Activated naive CD4-positive, alpha-beta T cell treated with anti-CD3 and anti-CD28 coated beads, Interleukin-2, amount 50 U/mL, for 72 hours (primary cell): Measurements from ENCODE around the gene FNBP1. TPM values are rescaled to one million over a fixed set of nuclear protein-coding genes. Genes with fewer than 3 reads are reported as not detected.

ENCODE experiments used
- ATAC-seq, 2 donors: fragments of 150-1000 bp; cut with Tn5 transposase; 2 replicates each; pipeline ENCODE4 v1.10.0; 2021; ENCODE audit warnings: mild to moderate bottlenecking in 2 of 2, moderate library complexity in 2 of 2
- DNase-seq, 2 donors: peaks; one replicate each; pipeline ENCODE4 v3.0.0; 2021 to 2022; ENCODE audit warnings: low spot score in 2 of 2
- H3K27ac Mint-ChIP-seq, 2 donors: one replicate each; pipeline ENCODE4 v1.8.0; 2022; ENCODE audit warnings: mild to moderate bottlenecking in 2 of 2, mixed read lengths in 2 of 2
- H3K36me3 Mint-ChIP-seq, 2 donors: one replicate each; pipeline ENCODE4 v1.8.0; 2022; ENCODE audit warnings: mixed read lengths in 2 of 2
- H3K9me3 Mint-ChIP-seq, 2 donors: one replicate each; pipeline ENCODE4 v1.8.0; 2022; ENCODE audit warnings: mixed read lengths in 2 of 2
- total RNA-seq, 2 donors: library from RNA; stranded (reverse); gene quantifications; one replicate each; pipeline ENCODE4 v1.2.3, GENCODE V29; 2022

FNBP1 gene
- total RNA-seq, 2 donors from 2014 or later, result 183 to 199 TPM

DNA sequence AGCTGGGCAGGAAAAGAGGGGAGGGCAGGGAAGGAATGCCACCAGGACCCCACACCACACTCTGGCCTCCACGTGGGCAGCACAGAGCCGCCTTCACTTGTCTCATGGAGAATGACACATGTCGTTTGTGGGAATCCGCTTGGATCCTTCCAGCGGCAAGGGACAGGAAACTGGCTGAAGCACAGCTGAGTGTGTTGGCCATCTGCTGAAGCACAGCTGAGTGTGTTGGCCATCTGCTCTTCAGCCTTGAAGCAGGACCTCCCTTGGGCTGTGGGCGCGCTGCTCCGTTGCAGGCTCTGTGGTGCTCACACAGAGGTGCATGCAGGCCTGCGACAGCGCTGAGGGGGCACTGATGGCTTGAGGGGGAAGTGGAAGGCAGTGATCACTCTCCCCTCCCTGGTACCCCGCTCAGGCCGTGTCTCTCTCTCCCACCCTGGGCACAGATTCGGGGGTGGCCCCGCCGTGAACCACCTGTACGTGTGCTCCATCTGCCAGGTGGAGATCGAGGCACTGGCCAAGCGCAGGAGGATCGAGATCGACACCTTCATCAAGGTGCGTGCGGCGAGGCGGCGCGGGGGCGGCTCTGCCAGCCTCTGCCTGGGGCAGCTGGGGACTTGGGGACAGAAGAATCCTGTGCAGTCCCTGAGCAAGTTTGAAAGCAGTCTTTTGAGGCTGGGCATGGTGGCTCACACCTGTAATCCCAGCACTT is 167.1 kb downstream of the FNBP1 start:
- peak overlapping the region in 1 of 2 donors; percentile 51 for H3K27ac Mint-ChIP-seq
- no peak for ATAC-seq
- DNase-seq, result no peak
- no peaks in the 10 kb centered on the region for H3K9me3 Mint-ChIP-seq
- peaks cover 8 to 16% of the 10 kb centered on the region in 2 donors for H3K36me3 Mint-ChIP-seq

DNA sequence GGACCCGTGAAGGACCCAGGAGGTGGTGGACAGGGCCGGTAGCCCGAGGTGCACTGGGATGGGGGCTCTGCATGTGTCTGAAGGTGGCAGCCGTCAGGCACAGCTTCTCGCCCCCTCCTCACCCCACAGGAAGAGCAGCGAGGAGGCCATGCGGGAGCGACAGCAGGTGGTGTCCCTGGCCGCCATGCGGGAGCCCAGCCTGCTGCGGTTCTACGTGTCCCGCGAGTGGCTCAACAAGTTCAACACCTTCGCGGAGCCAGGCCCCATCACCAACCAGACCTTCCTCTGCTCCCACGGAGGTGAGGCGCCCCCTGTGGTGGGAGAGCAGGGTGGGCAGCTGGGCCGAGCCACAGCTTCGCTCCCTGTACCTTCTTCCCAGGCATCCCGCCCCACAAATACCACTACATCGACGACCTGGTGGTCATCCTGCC is 167.8 kb downstream of the FNBP1 start:
- Mint-ChIP-seq H3K27ac (peak overlapping the region in 1 of 2 donors; percentile 65), H3K36me3 (peaks cover 11 to 18% of the 10 kb centered on the region in 2 donors), H3K9me3 (no peaks in the 10 kb centered on the region)
- ATAC-seq (peak in 1 of 2 donors; percentile 5), DNase-seq (no peak)

DNA sequence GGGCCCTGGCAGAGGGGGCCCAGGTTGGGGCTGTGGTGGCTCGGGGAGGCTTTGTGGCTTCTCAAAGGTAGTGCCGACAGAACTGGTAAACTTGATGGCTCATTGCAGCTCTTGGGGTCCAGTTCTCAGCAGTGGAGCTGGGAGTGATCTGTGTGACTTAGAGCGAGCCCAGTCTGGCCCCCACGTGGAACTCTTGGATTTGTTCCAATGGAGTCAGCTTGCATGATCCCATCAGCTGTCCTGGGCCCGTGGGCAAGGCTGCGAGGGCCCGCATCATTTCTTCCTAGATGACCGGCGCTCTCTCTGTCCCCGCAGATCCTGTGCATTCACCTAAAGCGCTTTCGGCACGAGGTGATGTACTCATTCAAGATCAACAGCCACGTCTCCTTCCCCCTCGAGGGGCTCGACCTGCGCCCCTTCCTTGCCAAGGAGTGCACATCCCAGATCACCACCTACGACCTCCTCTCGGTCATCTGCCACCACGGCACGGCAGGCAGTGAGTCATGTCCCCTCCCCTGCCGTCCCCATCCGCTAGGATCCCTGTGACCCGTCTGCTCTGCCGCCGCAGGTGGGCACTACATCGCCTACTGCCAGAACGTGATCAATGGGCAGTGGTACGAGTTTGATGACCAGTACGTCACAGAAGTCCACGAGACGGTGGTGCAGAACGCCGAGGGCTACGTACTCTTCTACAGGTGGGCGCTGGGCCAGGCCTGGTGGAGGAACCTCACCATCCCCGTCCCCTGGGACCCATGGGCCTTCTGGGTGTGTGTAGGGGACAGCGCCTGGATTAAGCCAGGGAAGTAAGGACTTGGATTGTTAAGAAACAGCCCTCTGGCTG is 168.5 kb downstream of the FNBP1 start:
- Mint-ChIP-seq H3K36me3 (peaks cover 15 to 18% of the 10 kb centered on the region in 2 donors), H3K27ac (peak overlapping the region in 1 of 2 donors; percentile 65), H3K9me3 (no peaks in the 10 kb centered on the region)
- ATAC-seq (no peak), DNase-seq (no peak)

DNA sequence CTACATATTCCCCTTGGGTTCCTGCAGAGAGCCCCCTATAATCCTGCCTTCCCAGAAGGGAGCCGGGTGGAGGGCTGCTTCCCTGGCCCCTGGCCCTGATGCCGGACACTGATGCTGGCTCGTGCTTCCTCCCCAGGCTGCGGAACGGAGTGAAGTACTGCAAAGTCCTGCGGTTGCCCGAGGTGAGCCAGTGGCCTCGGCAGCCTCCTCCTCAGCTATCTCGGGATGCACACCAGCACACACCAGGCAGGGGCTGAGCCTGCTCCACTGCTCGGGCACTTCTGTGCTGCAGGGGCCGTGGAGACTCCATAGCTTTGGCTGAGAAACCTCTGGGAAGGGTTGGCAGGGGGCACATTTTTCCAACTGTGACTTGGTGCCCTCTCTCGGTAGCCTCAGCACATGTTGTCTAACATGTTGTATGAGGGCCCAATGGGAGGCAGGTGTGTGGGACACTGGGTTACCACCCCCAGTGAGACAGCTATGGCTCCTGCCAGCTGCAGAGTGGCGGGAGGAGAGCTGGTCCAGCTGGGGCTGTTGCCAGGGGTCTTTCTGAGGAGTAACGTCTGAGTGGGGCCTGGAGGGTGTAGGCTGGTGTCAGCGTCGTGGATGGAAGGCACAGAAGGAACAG is 169.3 kb downstream of the FNBP1 start:
- no peak for ATAC-seq
- Mint-ChIP-seq H3K36me3 (peaks cover 16 to 18% of the 10 kb centered on the region in 2 donors), H3K9me3 (no peaks in the 10 kb centered on the region), H3K27ac (peak overlapping the region; percentile 65 to 79)
- DNase-seq, result no peak

DNA sequence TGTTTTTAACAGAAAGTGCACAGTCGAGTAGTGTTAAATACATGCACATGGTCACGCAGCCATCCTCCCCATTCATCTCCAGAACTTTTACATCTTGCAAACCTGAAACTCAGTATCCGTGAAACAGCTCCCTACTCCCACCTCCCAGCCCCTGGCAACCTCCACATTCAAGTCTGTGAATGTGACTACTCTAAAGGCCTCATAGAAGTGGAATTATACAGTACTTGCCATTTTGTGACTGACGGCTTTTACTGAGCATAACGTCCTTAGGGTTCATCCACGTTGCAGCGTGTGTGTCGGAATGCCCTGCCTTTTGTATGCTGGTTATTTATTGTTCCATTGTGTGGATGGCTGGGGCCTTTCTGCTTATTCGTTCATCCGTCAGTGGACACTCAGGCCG is 171.9 kb downstream of the FNBP1 start:
- no peak for DNase-seq
- no peak for ATAC-seq
- Mint-ChIP-seq H3K27ac (peak overlapping the region; percentile 51 to 94), H3K36me3 (peaks cover 20 to 23% of the 10 kb centered on the region in 2 donors), H3K9me3 (no peaks in the 10 kb centered on the region)

DNA sequence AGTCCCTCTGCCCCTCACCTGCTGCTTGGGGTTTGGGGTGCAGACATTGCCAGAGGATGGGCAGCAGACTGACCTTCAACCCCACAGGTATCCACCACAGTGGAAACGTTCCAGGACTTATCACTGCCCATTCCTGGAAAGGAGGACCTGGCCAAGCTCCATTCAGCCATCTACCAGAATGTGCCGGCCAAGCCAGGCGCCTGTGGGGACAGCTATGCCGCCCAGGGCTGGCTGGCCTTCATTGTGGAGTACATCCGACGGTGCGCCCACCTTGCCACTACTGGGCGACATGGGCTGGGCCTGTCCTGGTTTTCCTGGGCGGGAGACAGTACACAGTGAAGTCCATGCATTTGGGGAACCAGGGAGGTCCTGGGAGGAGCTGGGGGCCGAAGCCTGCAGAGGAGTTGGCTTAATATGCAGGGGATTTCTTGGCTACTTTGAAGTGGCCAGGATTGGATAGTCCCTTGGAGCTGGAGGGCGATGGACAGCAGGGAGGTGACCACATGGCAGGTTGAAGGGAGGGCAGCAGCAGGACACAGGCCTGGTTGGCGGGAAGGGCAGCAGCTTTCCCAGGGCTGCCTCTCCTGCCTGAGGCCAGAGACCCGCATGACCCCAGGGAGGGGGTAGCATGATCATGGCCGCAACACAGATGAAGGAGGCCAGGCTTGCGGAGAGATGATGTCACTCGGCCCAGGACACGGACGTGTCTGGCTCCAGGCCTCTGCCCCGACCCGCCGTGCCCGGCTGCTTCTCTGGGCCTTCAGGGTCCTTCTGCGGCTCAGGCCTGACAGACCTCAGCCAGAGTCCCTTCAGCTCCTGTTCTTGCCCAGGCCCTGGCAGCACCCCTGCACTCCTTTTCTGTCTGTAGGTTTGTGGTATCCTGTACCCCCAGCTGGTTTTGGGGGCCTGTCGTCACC is 173.1 kb downstream of the FNBP1 start:
- DNase-seq (no peak), ATAC-seq (no peak)
- H3K36me3 Mint-ChIP-seq, result peaks cover 28 to 30% of the 10 kb centered on the region in 2 donors
- H3K27ac Mint-ChIP-seq, result peak overlapping the region; percentile 79 to 94
- H3K9me3 Mint-ChIP-seq, result no peaks in the 10 kb centered on the region

DNA sequence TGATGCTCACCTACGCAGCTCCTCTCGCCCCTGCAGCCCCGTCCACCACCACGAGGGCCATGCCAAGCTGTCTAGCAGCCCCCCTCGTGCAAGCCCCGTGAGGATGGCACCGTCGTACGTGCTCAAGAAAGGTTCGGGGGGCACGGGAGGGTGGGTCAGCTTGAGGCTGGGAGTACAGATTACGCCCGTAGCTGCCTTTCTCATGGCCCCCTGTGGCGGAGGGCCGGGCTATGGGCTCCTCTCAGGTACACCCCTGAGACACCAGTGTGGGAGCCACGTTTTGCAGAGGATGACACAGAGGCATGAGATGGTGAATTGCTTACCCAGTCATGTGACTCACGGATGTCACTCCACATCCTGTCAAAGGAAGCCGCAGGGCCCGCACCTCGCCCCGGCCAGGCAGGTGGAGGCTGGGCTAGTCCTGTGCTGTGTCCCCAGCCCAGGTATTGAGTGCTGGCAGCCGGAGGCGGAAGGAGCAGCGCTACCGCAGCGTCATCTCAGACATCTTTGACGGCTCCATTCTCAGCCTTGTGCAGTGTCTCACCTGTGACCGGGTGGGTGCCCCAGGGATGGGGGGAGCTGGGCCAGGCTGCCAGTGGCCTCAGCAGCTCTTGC is 174.0 kb downstream of the FNBP1 start:
- ATAC-seq, result peak; percentile 83 to 91
- DNase-seq, result peak; percentile 76 to 90
- peaks cover 31 to 32% of the 10 kb centered on the region in 2 donors for H3K36me3 Mint-ChIP-seq
- no peaks in the 10 kb centered on the region for H3K9me3 Mint-ChIP-seq
- peak overlapping the region; percentile 79 to 94 for H3K27ac Mint-ChIP-seq

DNA sequence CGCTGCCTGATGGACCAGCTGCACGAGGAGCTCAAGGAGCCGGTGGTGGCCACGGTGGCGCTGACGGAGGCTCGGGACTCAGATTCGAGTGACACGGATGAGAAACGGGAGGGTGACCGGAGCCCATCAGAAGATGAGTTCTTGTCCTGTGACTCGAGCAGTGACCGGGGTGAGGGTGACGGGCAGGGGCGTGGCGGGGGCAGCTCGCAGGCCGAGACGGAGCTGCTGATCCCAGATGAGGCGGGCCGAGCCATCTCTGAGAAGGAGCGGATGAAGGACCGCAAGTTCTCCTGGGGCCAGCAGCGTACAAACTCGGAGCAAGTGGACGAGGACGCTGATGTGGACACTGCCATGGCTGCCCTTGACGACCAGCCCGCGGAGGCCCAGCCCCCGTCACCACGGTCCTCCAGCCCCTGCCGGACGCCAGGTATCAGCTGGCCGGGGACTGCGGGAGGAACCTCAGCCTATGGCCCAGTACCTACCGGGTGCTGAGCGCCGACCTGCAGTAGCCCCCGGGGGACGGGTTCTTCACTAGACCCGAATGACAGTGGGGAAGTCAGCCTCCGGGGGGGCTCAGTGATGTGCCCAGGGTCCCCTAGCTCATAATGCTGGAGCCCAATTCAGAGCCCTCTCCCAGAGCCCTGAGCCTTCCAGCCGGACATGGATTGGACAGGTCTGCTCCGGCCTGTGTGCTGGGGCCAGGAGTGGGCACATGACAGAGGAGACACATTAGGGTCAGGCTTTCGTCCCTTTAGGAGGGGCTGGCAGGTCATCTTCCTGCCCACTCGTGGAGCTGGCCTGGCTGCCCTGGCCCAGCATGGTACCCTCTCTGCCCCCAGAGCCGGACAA is 174.7 kb downstream of the FNBP1 start:
- Mint-ChIP-seq H3K9me3 (no peaks in the 10 kb centered on the region), H3K27ac (peak overlapping the region; percentile 89 to 94), H3K36me3 (peaks cover 29 to 39% of the 10 kb centered on the region in 2 donors)
- ATAC-seq, result no peak
- DNase-seq, result no peak

DNA sequence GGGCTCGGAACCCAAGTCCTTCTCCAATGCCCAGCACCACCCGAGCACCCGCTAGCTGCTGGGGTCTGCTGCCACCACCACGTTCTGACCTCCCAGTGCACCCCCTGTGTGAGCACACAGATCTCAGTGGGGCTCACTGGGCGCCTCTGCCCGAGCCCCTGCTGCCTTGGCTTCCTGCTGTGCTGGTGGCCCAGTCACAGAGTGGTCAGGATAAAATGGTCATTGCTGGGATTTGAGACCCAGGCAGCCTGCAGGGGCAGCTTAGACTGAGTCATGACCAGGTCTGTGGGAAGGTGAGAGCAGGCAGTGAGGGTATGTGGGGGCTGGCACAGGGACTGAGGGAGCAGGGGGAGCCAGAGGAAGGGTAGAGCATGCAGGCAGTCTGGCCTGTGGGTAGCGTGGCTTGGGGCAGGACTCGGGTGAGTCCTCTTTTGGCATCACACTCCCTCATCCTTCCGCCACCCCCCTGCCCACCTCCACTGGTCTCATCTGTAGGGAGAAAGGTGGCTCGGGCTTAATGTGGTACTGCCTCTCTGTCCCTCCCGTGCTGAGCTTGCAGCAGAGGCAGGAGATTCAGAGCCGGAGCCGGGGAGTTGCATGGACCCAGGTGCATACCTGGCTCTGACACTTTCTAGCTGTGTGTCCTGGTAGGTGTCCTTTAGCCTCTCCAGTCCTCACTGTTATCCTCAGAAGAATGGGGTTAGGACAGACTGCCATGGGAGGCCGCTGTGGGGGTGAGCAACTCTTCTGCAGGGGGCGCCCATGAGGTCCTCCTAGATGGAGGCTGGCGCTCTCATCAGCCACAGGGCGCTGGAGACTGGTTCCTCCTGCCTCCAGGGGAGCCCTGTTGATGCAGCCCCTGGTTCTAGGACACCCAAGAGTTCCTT is 175.6 kb downstream of the FNBP1 start:
- no peak for DNase-seq
- ATAC-seq, result peak in 1 of 2 donors; percentile 30
- peaks cover 31 to 42% of the 10 kb centered on the region in 2 donors for H3K36me3 Mint-ChIP-seq
- no peaks in the 10 kb centered on the region for H3K9me3 Mint-ChIP-seq
- H3K27ac Mint-ChIP-seq, result peak overlapping the region; percentile 89 to 94

DNA sequence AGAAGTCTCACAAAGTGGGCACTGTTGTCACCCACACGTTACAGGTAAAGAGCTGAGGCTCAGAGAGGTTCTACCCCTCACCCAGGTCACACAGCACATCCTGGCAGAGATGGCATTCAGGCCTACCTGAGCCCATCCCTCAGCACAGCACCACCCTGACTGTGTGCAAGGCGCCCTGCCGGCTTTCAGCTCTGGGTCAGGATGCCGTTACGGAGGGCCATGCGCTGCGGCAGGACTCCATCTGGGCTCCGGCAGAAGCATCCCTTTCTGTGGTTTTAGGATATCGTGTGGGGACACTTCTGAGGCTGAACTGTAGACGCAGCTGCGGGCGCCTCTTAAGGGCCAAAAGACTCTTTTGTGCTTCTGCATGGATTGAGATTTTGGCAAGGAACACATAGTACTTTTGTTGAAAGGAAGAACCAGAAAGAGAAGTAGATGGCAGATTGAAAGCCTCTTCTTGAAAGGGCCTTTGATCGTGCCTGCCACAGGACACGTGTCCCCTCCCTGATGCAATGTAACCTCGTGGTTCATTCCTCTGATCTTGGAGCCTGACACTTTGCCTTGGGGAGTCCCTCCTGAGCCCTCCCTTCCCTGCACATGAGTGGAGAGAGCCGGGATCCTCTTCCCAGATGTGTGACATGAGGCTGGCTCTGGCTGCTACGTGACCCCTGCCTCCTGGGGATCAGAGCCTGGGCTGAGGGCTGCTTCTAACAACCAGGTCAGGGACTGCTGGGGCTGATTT is 176.4 kb downstream of the FNBP1 start:
- Mint-ChIP-seq H3K36me3 (peaks cover 37 to 48% of the 10 kb centered on the region in 2 donors), H3K9me3 (no peaks in the 10 kb centered on the region)
- peak; percentile 22 to 38 for ATAC-seq

DNA sequence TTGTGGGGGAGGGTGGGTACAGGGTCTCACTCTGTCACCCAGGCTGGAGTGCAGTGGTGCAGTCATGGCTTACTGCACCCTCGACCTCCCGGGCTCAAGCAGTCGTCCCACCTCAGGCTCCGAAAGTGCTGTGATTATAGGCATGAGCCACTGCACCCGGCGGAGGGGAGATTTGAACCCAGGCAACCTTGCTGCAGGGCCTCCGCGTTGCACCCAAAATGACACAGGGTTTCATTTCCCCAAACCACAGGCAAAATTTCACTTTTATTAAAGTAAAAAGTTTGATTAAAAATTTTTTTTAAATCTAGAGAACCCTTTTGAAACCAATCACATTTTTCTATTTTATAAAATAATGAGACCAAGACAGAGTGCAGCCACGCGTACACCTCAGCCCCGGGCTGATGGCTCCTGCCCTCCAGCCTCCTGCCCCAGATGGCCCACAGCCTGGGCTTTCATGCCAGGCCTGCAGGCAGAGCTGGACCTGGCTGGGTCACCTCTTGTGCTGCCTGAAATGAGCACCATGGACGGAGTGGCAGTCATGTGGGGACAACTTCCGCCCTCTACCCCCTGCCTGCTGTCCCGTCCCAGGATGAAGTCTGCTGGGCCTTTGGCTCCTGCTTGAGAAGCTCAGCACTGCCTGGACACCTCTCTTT is 177.2 kb downstream of the FNBP1 start:
- DNase-seq, result no peak
- peaks cover 33 to 42% of the 10 kb centered on the region in 2 donors for H3K36me3 Mint-ChIP-seq
- no peaks in the 10 kb centered on the region for H3K9me3 Mint-ChIP-seq
- H3K27ac Mint-ChIP-seq, result peak overlapping the region; percentile 89 to 94
- no peak for ATAC-seq

More for the DNA sequence above, 176.4 kb downstream of the FNBP1 start:
- no peak for DNase-seq
- peak overlapping the region; percentile 89 to 94 for H3K27ac Mint-ChIP-seq

DNA sequence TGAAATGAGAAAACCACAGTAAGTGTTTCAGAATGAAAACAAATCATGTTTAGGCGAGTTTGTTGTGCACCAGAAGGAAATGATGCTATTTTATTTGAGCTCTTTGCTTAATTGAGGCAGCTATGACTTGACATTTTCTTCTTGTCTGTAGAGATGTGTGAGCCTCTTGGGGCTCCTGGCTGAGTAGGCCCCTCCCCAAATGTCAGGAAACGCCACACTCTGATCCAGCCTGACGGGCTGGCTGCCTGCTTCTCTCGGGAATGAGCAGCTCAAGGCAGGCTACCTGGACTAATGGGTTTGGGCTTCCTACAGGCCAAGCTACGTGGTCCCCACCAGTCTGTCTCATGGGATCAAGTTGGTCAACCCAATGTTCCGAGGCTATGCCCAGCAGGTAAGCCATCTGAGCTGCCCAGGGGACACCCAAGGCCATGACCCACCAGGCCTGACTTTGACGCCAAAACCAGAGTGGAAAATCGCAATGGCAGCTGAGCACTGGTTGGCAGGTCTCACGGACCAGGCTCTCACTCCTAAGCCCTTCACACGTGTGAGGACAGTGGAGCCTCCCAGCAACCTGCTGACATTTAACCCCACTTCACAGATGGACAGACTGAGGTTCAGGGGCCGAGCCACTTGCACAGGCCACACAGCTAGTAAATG is 177.9 kb downstream of the FNBP1 start:
- peaks cover 32 to 40% of the 10 kb centered on the region in 2 donors for H3K36me3 Mint-ChIP-seq
- no peaks in the 10 kb centered on the region for H3K9me3 Mint-ChIP-seq
- ATAC-seq, result peak in 1 of 2 donors; percentile 31
- DNase-seq, result no peak
- H3K27ac Mint-ChIP-seq, result peak overlapping the region; percentile 83 to 97
